Gastrocnemius medialis (tissue), 4 donors: ENCODE data around the gene PRAC1. TPM values are rescaled to one million over a fixed set of nuclear protein-coding genes. Genes with fewer than 3 reads are reported as not detected.

Source experiments
- microRNA counts, 2 donors: library from miRNA; unstranded; fragments of <30 nt; microRNA quantifications; one replicate each; lab custom pipeline; 2016
- microRNA-seq, 2 donors: library from miRNA; unstranded; fragments of <30 nt; microRNA quantifications; one replicate each; pipeline ENCODE4, GENCODE V29; 2016; ENCODE audit warnings: borderline replicate concordance in 2 of 2
- total RNA-seq, 4 donors: library from RNA; depleted of rRNA; stranded (reverse); fragments of >200 nt; gene quantifications; one replicate each; pipeline versions ENCODE4 v1.1.0 to v1.2.3, GENCODE V29; 2016

The PRAC1 gene
- total RNA-seq, 4 donors from 2014 or later, result not detected

MicroRNA genes within 50 kb of the gene (microRNA counts, 767-probe panel; counts per million panel counts)
- microRNA hsa-miR-3185 (lab: Ali Mortazavi, UCI), result 356 to 448 counts per million in 2 donors

Small RNA genes lying within 50 kb of the gene (microRNA-seq; reads per million reads assigned to microRNA genes)
- 0 reads per million in 2 donors for gene MIR3185

Other genes starting within 250 kb of the PRAC1 start
- gene HOXB1, start 191.5 kb downstream of the PRAC1 start, total RNA-seq, result not detected
- gene HOXB2, start 177.4 kb downstream of the PRAC1 start, total RNA-seq, result 10 to 100 TPM in 2 of 4 donors, 1 to 10 TPM in 2; 4.1 to 22.1 (median 10.4) TPM
- gene HOXB4, start 144.2 kb downstream of the PRAC1 start, total RNA-seq, result 1 to 10 TPM in 1 of 4 donors, under 1 TPM in 3; 0.18 to 1.8 (median 0.51) TPM
- 1 to 10 TPM; 1.3 to 5.5 (median 2.2) TPM for gene HOXB3, start 132.3 kb downstream of the PRAC1 start, total RNA-seq
- not detected for gene HOXB5, start 128.7 kb downstream of the PRAC1 start, total RNA-seq
- gene HOXB6, start 117.5 kb downstream of the PRAC1 start, total RNA-seq, result 1 to 10 TPM in 2 of 4 donors, under 1 TPM in 2; 0.55 to 3.0 (median 1.3) TPM
- gene HOXB7, start 111.5 kb downstream of the PRAC1 start, total RNA-seq, result 1 to 10 TPM in 1 of 4 donors, under 1 TPM in 3; 0.36 to 3.0 (median 0.65) TPM
- under 1 TPM in 1 of 4 donors, not detected in 3; 0.27 TPM for gene HOXB8, start 107.2 kb downstream of the PRAC1 start, total RNA-seq
- not detected for gene HOXB9, start 96.2 kb downstream of the PRAC1 start, total RNA-seq
- gene PRAC2, start 667 bp upstream of the PRAC1 start, total RNA-seq, result not detected
- not detected for gene HOXB13, start 6.2 kb upstream of the PRAC1 start, total RNA-seq
- under 1 TPM in 2 of 4 donors, not detected in 2; 0.10 TPM for gene TTLL6, start 94.7 kb upstream of the PRAC1 start, total RNA-seq
- 100 to 1,000 TPM; 104 to 237 (median 132) TPM for gene CALCOCO2, start 108.5 kb upstream of the PRAC1 start, total RNA-seq
- gene ATP5MC1, start 170.3 kb upstream of the PRAC1 start, total RNA-seq, result 100 to 1,000 TPM; 229 to 482 (median 368) TPM
- 10 to 100 TPM; 32.7 to 41.1 (median 35.4) TPM for gene UBE2Z, start 185.9 kb upstream of the PRAC1 start, total RNA-seq
- gene SNF8, start 222.3 kb upstream of the PRAC1 start, total RNA-seq, result 100 to 1,000 TPM in 1 of 4 donors, 10 to 100 TPM in 3; 64.9 to 123 (median 76.8) TPM
- not detected for gene GIP, start 246.1 kb upstream of the PRAC1 start, total RNA-seq